K562 (cell line): Measurements from ENCODE around the gene USP1. TPM values are rescaled to one million over a fixed set of nuclear protein-coding genes. Genes with fewer than 3 reads are reported as not detected.

ENCODE experiments used
- ATAC-seq: fragments of 200-7000 bp; cut with Tn5 transposase; 3 replicates; pipeline ENCODE4 v1.9.1; 2020; ENCODE audit warnings: moderate library complexity
- BruUV-seq: library from RNA; stranded (reverse); fragments of 400-500 nt; replicated peaks from 2 replicates; lab custom pipeline; 2021; lab: Mats Ljungman, UMichigan
- CTCF ChIA-PET: fragments of 300-600 bp; formaldehyde crosslinking; extraction: SDS; loops from one replicate; lab custom pipeline; 2021; ENCODE audit warnings: low intra/inter-chr PET ratio; lab: Yijun Ruan, JAX
- POLR2A ChIA-PET: fragments of 300-600, 350-650 bp; sonication (Branson Sonifier 250); formaldehyde crosslinking; extraction: SDS; loops from one replicate; lab custom pipeline; 2021; ENCODE audit warnings: antibody characterized with exemption, inconsistent platforms; lab: Yijun Ruan, JAX
- DNase-seq, 4 experiments: peaks; one replicate each; pipeline versions ENCODE4 v3.0.0 to v3.0.0-alpha.2; 2011 to 2018; ENCODE audit warnings: low spot score in 3 of 4, mixed read lengths in 3 of 4; ENCODE audit errors: extremely low read depth in 1 of 4
- FAIRE-seq: peaks from 2 replicates; lab custom pipeline; 2011; peaks lifted over from hg19 to GRCh38; lab: Jason Lieb, UNC
- H2AFZ ChIP-seq: 2 replicates; pipeline ENCODE4 v1.6.0; 2011; ENCODE audit warnings: low read depth, low read length, control low read depth, inconsistent platforms
- H3K27ac ChIP-seq: fragments of 200-600 bp; 3 replicates; pipeline ENCODE4 v1.8.0; 2011; ENCODE audit warnings: low read depth, mild to moderate bottlenecking, control low read depth, inconsistent platforms, low read length, moderate library complexity, mixed read lengths; ENCODE audit errors: extremely low read depth
- H3K27me3 ChIP-seq, 2 experiments: fragments of 300-600 bp in 1 of 2; 2 replicates in 1 of 2; 3 replicates in 1 of 2; pipeline versions ENCODE4 v1.6.0 to v1.8.0; 2011; ENCODE audit warnings: inconsistent platforms in 2 of 2, low read length in 2 of 2, mild to moderate bottlenecking in 1 of 2, mixed read lengths in 1 of 2, moderate library complexity in 1 of 2; ENCODE audit not compliant: control insufficient read depth in 2 of 2, insufficient read depth in 2 of 2
- H3K36me3 ChIP-seq: fragments of 300-600 bp; 3 replicates; pipeline ENCODE4 v1.8.0; 2011; ENCODE audit warnings: mild to moderate bottlenecking, low read length, inconsistent platforms; ENCODE audit not compliant: control insufficient read depth, insufficient read depth
- H3K4me1 ChIP-seq, 2 experiments: fragments of 200-600 bp in 1 of 2; replicated peaks in 1 of 2; 2 replicates in 1 of 2; 3 replicates in 1 of 2; pipeline versions ENCODE4 v1.5.1 to v1.8.0; 2011; ENCODE audit warnings: inconsistent platforms in 2 of 2, low read length in 2 of 2, mild to moderate bottlenecking in 1 of 2, mixed read lengths in 1 of 2, moderate library complexity in 1 of 2; ENCODE audit not compliant: control insufficient read depth in 2 of 2, insufficient read depth in 2 of 2
- H3K4me2 ChIP-seq: 2 replicates; pipeline ENCODE4 v1.6.1; 2011; ENCODE audit warnings: low read length, control low read depth, inconsistent platforms, mixed read lengths; ENCODE audit not compliant: insufficient read depth
- H3K4me3 ChIP-seq: fragments of 200-600 bp; sonication (generic), shearing (Covaris generic); 2 replicates; pipeline ENCODE4 v1.5.1; 2016; ENCODE audit warnings: control low read depth, inconsistent platforms
- H3K79me2 ChIP-seq: fragments of 200-600 bp; 3 replicates; pipeline ENCODE4 v1.8.0; 2011; ENCODE audit warnings: low read length, inconsistent platforms; ENCODE audit not compliant: control insufficient read depth, insufficient read depth
- H3K9ac ChIP-seq, 2 experiments: 2 replicates each; pipeline versions ENCODE4 v1.6.0 to v1.6.1; 2011; ENCODE audit warnings: low read depth in 2 of 2, low read length in 2 of 2, control low read depth in 1 of 2, inconsistent platforms in 1 of 2, mild to moderate bottlenecking in 1 of 2, mixed read lengths in 1 of 2; ENCODE audit not compliant: insufficient read depth in 1 of 2
- H3K9me1 ChIP-seq: one replicate; pipeline ENCODE4 v1.6.0; 2011; ENCODE audit warnings: inconsistent platforms, mild to moderate bottlenecking, low read length, moderate library complexity; ENCODE audit not compliant: control insufficient read depth, insufficient read depth
- H3K9me3 ChIP-seq: replicated peaks from 2 replicates; pipeline ENCODE4 v1.5.1; 2011; ENCODE audit warnings: low read depth, low read length, inconsistent platforms; ENCODE audit not compliant: control insufficient read depth, insufficient read depth
- H4K20me1 ChIP-seq: replicated peaks from 2 replicates; pipeline ENCODE4 v1.6.1; 2011; ENCODE audit warnings: low read length, inconsistent platforms, mixed read lengths; ENCODE audit not compliant: control insufficient read depth, insufficient read depth
- BCL6 ChIP-seq: fragments of 250-450 bp; sonication (Bioruptor Pico); IDR thresholded peaks from 2 replicates; pipeline ENCODE4 v1.4.0; 2020
- HCFC1 ChIP-seq: IDR thresholded peaks from 2 replicates; pipeline ENCODE4 v1.6.1; 2012; ENCODE audit warnings: low read depth, low read length, improper control_type of control experiment
- HDAC6 ChIP-seq: IDR thresholded peaks from 2 replicates; pipeline ENCODE4 v1.6.1; 2012; ENCODE audit warnings: low read depth, mild to moderate bottlenecking, control low read depth, inconsistent platforms, low read length, moderate library complexity
- HIVEP1 ChIP-seq: fragments of 250-450 bp; sonication (Bioruptor Pico); IDR thresholded peaks from 2 replicates; pipeline ENCODE4 v1.4.0; 2020; ENCODE audit warnings: mild to moderate bottlenecking
- KAT8 ChIP-seq: fragments of 450-650 bp; IDR thresholded peaks from 2 replicates; pipeline ENCODE4 v1.6.1; 2016; ENCODE audit warnings: low read depth, mild to moderate bottlenecking
- PBX2 ChIP-seq, 2 experiments: IDR thresholded peaks in 1 of 2; conservative IDR thresholded peaks in 1 of 2; 2 replicates each; pipeline ENCODE4 v1.6.1; 2016; ENCODE audit warnings: low read depth in 2 of 2, mild to moderate bottlenecking in 1 of 2, missing compliant biosample characterization in 1 of 2, missing genetic modification characterization in 1 of 2, moderate library complexity in 1 of 2
- SMARCE1 ChIP-seq: fragments of 450-650 bp; IDR thresholded peaks from 2 replicates; pipeline ENCODE4 v1.7.1; 2016; ENCODE audit warnings: mild to moderate bottlenecking
- XRCC5 ChIP-seq: fragments of 200-400 bp; formaldehyde crosslinking; IDR thresholded peaks from 2 replicates; pipeline ENCODE4 v1.6.1; 2017; ENCODE audit warnings: low read depth, mild to moderate bottlenecking, low read length
- ZNF24 ChIP-seq: fragments of 450-650 bp; IDR thresholded peaks from 2 replicates; pipeline ENCODE4 v1.6.1; 2016
- ZNF41 ChIP-seq: fragments of 250-450 bp; sonication (Bioruptor Pico); conservative IDR thresholded peaks from 2 replicates; pipeline ENCODE4 v1.4.0; 2020; ENCODE audit warnings: mild to moderate bottlenecking
- ZSCAN32 ChIP-seq: fragments of 450-650 bp; formaldehyde crosslinking; IDR thresholded peaks from 2 replicates; pipeline ENCODE4 v1.4.0; 2020; ENCODE audit warnings: mild to moderate bottlenecking, moderate library complexity
- WGBS: fragments of 100-300 bp; shearing (Covaris generic); methylation state at CpG from one replicate; pipeline ENCODE4 v1.1.6; 2016; ENCODE audit warnings: low coverage, mixed read lengths; ENCODE audit not compliant: insufficient coverage; ENCODE audit errors: missing lambda C conversion rate; 5-methylcytosine and 5-hydroxymethylcytosine counted together
- in situ Hi-C: fragments of 300-500 bp; cut with MboI; formaldehyde crosslinking; loops from 4 replicates; pipeline ENCODE4 v1.15.0; 2018; ENCODE audit warnings: inconsistent platforms, mixed read lengths
- intact Hi-C: fragments of 100-400 bp; cut with micrococcal nuclease; formaldehyde crosslinking; loops from 2 replicates; pipeline ENCODE4 v1.14.2; 2022
- polyA plus RNA-seq, 8 experiments: library from polyadenylated mRNA; depleted of rRNA in 4 of 8; stranded (reverse) in 5 of 8; unstranded in 3 of 8; fragments of >200 nt; fragmentation: Nextera tagmentation in 2 of 8; fragmentation: Illumina TruSeq in 1 of 8; extraction: Ambion mirVana in 2 of 8; extraction: Trizol in 1 of 8; gene quantifications; 2 replicates each; pipeline versions ENCODE4 v1.2.1 to v1.2.3, GENCODE V29; 2011 to 2014; ENCODE audit warnings: inconsistent platforms in 1 of 8, missing spikeins in 1 of 8
- total RNA-seq, 7 experiments: library from RNA; depleted of rRNA in 6 of 7; stranded (reverse); fragments of >200 nt in 6 of 7; fragmentation: Illumina TruSeq in 2 of 7; extraction: Trizol in 2 of 7; gene quantifications; 2 replicates each; pipeline versions ENCODE4 v1.2.1 to v1.2.3, GENCODE V29; 2011 to 2021; ENCODE audit warnings: low replicate concordance in 1 of 7

USP1 gene
- total and polyA plus RNA-seq, 9 of the 15 experiments (the other 6 are each of a cell fraction or from before 2014, with no cell fraction given), result 27.3 to 87.9 (median 51.7) TPM

- POLR2A ChIA-PET, result interaction anchor here (1.2 kb wide), 1 partner anchor 11 kb away, joined by 5 read pairs; no protein-coding TSS in a partner anchor
- no TSS peak for BruUV-seq
- in situ Hi-C loops, result no loop called here
These were observed 51.1 kb downstream of the USP1 start for GRCh38 chr1:62487956-62488355.

DNA sequence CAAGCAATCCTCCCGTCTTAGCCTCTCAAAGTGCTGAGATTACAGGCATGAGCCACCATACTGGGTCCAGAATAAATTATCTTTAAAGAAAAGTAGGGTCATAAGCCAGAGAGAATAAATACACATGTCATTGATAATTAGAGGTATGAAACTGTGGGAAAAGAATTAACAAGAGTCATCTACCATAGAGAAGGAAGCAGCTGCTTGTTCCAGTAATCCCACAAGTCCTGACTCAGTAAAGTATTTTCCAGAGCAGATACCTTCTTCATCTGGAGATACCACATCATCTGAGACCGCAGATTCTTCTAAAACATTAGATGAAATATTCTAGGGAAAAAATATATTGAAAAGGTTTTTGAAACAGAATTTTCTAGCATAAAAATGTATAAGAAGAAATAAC, 55.7 kb downstream of the USP1 start:
- no peak overlapping the region for H3K9ac ChIP-seq
- no peaks in the 10 kb centered on the region for H3K9me3 ChIP-seq
- no peak overlapping the region for H2AFZ ChIP-seq
- in situ Hi-C loops (no loop called here), intact Hi-C loops (no loop called here)
- ATAC-seq (no peak), FAIRE-seq (no peak), DNase-seq (no peak)
- no TSS peak for BruUV-seq
- H3K4me3 ChIP-seq, result no peak overlapping the region
- CTCF ChIA-PET, result no interaction called here
- 56% methylated on average over 2 of the region's 2 CpGs for WGBS
- no peak overlapping the region for H3K4me2 ChIP-seq
- no peaks in the 10 kb centered on the region for H4K20me1 ChIP-seq
- H3K36me3 ChIP-seq, result peaks cover 3% of the 10 kb centered on the region; the same call in 2 of the 3 replicates
- no peak overlapping the region for H3K27ac ChIP-seq
- no peaks in the 10 kb centered on the region for H3K79me2 ChIP-seq
- POLR2A ChIA-PET, result no interaction called here
- H3K27me3 ChIP-seq, result no peaks in the 10 kb centered on the region
- no peaks in the 10 kb centered on the region for H3K9me1 ChIP-seq
- no peaks in the 10 kb centered on the region for H3K4me1 ChIP-seq
- TF ChIP-seq PBX2 (CRISPR knock-in tag; IDR thresholded peaks at IDR 0.05; ENCODE audit: low read depth) (no peak), PBX2 (tag; conservative IDR thresholded peaks at IDR 0.05; ENCODE audit: low read depth) (no peak), ZNF41 (CRISPR knock-in tag) (no peak), ZNF24 (no peak), BCL6 (no peak), ZSCAN32 (CRISPR knock-in tag) (no peak), HIVEP1 (CRISPR knock-in tag) (no peak)

More at GRCh38 chr1:62487956-62488355, 51.1 kb downstream of the USP1 start:
- no peak overlapping the region for H3K27ac ChIP-seq
- no peaks in the 10 kb centered on the region for H3K27me3 ChIP-seq
- no peak overlapping the region for H2AFZ ChIP-seq
- H3K79me2 ChIP-seq, result no peaks in the 10 kb centered on the region
- H3K9me1 ChIP-seq, result no peaks in the 10 kb centered on the region
- H4K20me1 ChIP-seq, result no peaks in the 10 kb centered on the region
- intact Hi-C loops, result no loop called here
- CTCF ChIA-PET, result no interaction called here
- FAIRE-seq (no peak), DNase-seq (no peak), ATAC-seq (no peak)
- WGBS, result 31% methylated on average over 2 of the region's 2 CpGs
- no peak for TF ChIP-seq HCFC1
- TF ChIP-seq KAT8, result no peak
- no peak for TF ChIP-seq SMARCE1
- no peak for TF ChIP-seq XRCC5
- TF ChIP-seq HDAC6, result no peak
- no peak overlapping the region for H3K9ac ChIP-seq
- H3K4me3 ChIP-seq, result no peak overlapping the region
- no peak overlapping the region for H3K4me2 ChIP-seq
- H3K36me3 ChIP-seq, result no peaks in the 10 kb centered on the region
- H3K9me3 ChIP-seq, result no peaks in the 10 kb centered on the region
- no peaks in the 10 kb centered on the region for H3K4me1 ChIP-seq
